ENCODE measurements around the gene HNRNPF.

HNRNPF gene

GRCh38 chr10:43420369-43421200 lies 11.6 kb upstream of the HNRNPF start:
- peak; percentile 82 for DNase-seq

GRCh38 chr10:43419997-43420368 lies 11.0 kb upstream of the HNRNPF start:
- DNase-seq: no peak

- peak; percentile 46 for DNase-seq
These were observed 9.2 kb upstream of the HNRNPF start for GRCh38 chr10:43417950-43418768.

- no peak for DNase-seq
These were observed 6.6 kb upstream of the HNRNPF start for GRCh38 chr10:43415544-43415943.

GRCh38 chr10:43411536-43411935 lies 2.5 kb upstream of the HNRNPF start:
- DNase-seq: no peak

- DNase-seq: no peak
These were observed 1.4 kb upstream of the HNRNPF start for GRCh38 chr10:43410345-43410744.

GRCh38 chr10:43409385-43410109 lies 561 bp upstream of the HNRNPF start:
- DNase-seq: peak; percentile 70

- peak; percentile 11 for DNase-seq
These were observed 666 bp downstream of the HNRNPF start for GRCh38 chr10:43408331-43408709.

GRCh38 chr10:43407576-43408330 lies 1.2 kb downstream of the HNRNPF start:
- peak; percentile 88 for DNase-seq

GRCh38 chr10:43407148-43407575 lies 1.8 kb downstream of the HNRNPF start:
- peak; percentile 61 for DNase-seq

- no peak for DNase-seq
These were observed 4.3 kb downstream of the HNRNPF start for GRCh38 chr10:43404704-43405084.

GRCh38 chr10:43403911-43404703 lies 4.9 kb downstream of the HNRNPF start:
- no peak for DNase-seq

GRCh38 chr10:43402880-43403452 lies 6.0 kb downstream of the HNRNPF start:
- no peak for DNase-seq

GRCh38 chr10:43402176-43402575 lies 6.8 kb downstream of the HNRNPF start:
- no peak for DNase-seq

GRCh38 chr10:43401627-43402026 lies 7.4 kb downstream of the HNRNPF start:
- DNase-seq: no peak

GRCh38 chr10:43399320-43400310 lies 9.4 kb downstream of the HNRNPF start:
- DNase-seq: peak; percentile 25

- no peak for DNase-seq
These were observed 10.1 kb downstream of the HNRNPF start for GRCh38 chr10:43398939-43399319.

- peak; percentile 79 for DNase-seq
These were observed 11.9 kb downstream of the HNRNPF start for GRCh38 chr10:43396928-43397624.

Data from CD4-positive, alpha-beta T cell treated with Interleukin-17A for 4 hours (primary cell).